Stimulated activated CD8-positive, alpha-beta memory T cell treated with anti-CD3 and anti-CD28 coated beads, Interleukin-4, amount 100 ng/mL, for 4 hours (primary cell): ENCODE data around the gene CYP11A1.
"Not testable (repeated sequence)": the region's sequence is repeated elsewhere in the genome, so short reads cannot be mapped to it uniquely, and the experiment has no call there.

ENCODE experiments used
- DNase-seq, 2 donors: peaks; one replicate each; pipeline ENCODE4 v3.0.0-alpha.2; 2020; ENCODE audit warnings: low read depth in 2 of 2, low spot score in 1 of 2

The CYP11A1 gene

GRCh38 chr15:74400915-74401757 is 33.7 kb upstream of the CYP11A1 start:
- no peak for DNase-seq

- DNase-seq = no peak
These were observed 32.9 kb upstream of the CYP11A1 start for GRCh38 chr15:74400313-74400860.

GRCh38 chr15:74399511-74400312 is 32.3 kb upstream of the CYP11A1 start:
- DNase-seq = peak in 1 of 2 donors; percentile 50

GRCh38 chr15:74399100-74399499 is 31.7 kb upstream of the CYP11A1 start:
- no peak for DNase-seq

GRCh38 chr15:74398183-74398582 is 30.7 kb upstream of the CYP11A1 start:
- DNase-seq = no peak

- DNase-seq = no peak
These were observed 30.0 kb upstream of the CYP11A1 start for GRCh38 chr15:74397239-74398068.

- DNase-seq = peak in 1 of 2 donors; percentile 72
These were observed 29.2 kb upstream of the CYP11A1 start for GRCh38 chr15:74396445-74397238.

- DNase-seq = no peak
These were observed 28.6 kb upstream of the CYP11A1 start for GRCh38 chr15:74396146-74396438.

GRCh38 chr15:74395319-74396145 is 28.1 kb upstream of the CYP11A1 start:
- no peak for DNase-seq

- DNase-seq = no peak
These were observed 26.8 kb upstream of the CYP11A1 start for GRCh38 chr15:74394090-74394846.

GRCh38 chr15:74393423-74393822 is 26.0 kb upstream of the CYP11A1 start:
- DNase-seq = no peak

- no peak for DNase-seq
These were observed 25.5 kb upstream of the CYP11A1 start for GRCh38 chr15:74392902-74393301.

- no peak for DNase-seq
These were observed 25.0 kb upstream of the CYP11A1 start for GRCh38 chr15:74392451-74392830.

- no peak for DNase-seq
These were observed 24.4 kb upstream of the CYP11A1 start for GRCh38 chr15:74391582-74392450.

GRCh38 chr15:74390647-74391288 is 23.3 kb upstream of the CYP11A1 start:
- DNase-seq = no peak

GRCh38 chr15:74390049-74390646 is 22.7 kb upstream of the CYP11A1 start:
- DNase-seq = not testable (repeated sequence)
